BJ (cell line): Measurements from ENCODE around the gene MYO5A. TPM values are rescaled to one million over a fixed set of nuclear protein-coding genes. Genes with fewer than 3 reads are reported as not detected.

Experiments used
- CTCF ChIA-PET: fragments of 350-600 bp; formaldehyde crosslinking; extraction: SDS; loops from one replicate; lab custom pipeline; 2021; ENCODE audit warnings: antibody characterized with exemption, inconsistent platforms; lab: Yijun Ruan, JAX
- POLR2A ChIA-PET: fragments of 300-600 bp; sonication (Branson Sonifier 250); formaldehyde crosslinking; extraction: SDS; loops from one replicate; lab custom pipeline; 2021; ENCODE audit warnings: antibody characterized with exemption; lab: Charles Lee
- DNase-seq: peaks from one replicate; pipeline ENCODE4 v3.0.0-alpha.2; 2011; ENCODE audit warnings: low read depth
- H3K27me3 ChIP-seq: 2 replicates; pipeline ENCODE4 v1.6.0; 2011; ENCODE audit warnings: low read length; ENCODE audit not compliant: control insufficient read depth, insufficient read depth
- H3K36me3 ChIP-seq: 2 replicates; pipeline ENCODE4 v1.5.1; 2011; ENCODE audit warnings: low read length; ENCODE audit not compliant: control insufficient read depth, insufficient read depth
- H3K4me3 ChIP-seq: 2 replicates; pipeline ENCODE4 v1.5.1; 2011; ENCODE audit warnings: low read depth, mild to moderate bottlenecking, control low read depth, low read length
- CTCF ChIP-seq: IDR thresholded peaks from 2 replicates; pipeline ENCODE4 v1.5.1; 2011; ENCODE audit warnings: low read depth, mild to moderate bottlenecking, control low read depth, inconsistent platforms, low read length, moderate library complexity; ENCODE audit not compliant: insufficient read depth
- polyA plus RNA-seq: library from polyadenylated mRNA; depleted of rRNA; stranded (reverse); fragments of >200 nt; gene quantifications from 2 replicates; pipeline ENCODE4 v1.2.3, GENCODE V29; 2011

The MYO5A gene
- polyA plus RNA-seq, 1 experiment = 38.3 TPM

GRCh38 chr15:52334491-52335160, 194.1 kb downstream of the MYO5A start:
- H3K36me3 ChIP-seq = peaks cover under 1% of the 10 kb centered on the region; the same call in 1 of the 2 replicates
- H3K4me3 ChIP-seq = no peak overlapping the region
- H3K27me3 ChIP-seq = no peaks in the 10 kb centered on the region
- ChIA-PET CTCF (interaction anchor here (1.0 to 1.1 kb wide), 3 partner anchors 9 to 257 kb away, joined by 3 read pairs; no protein-coding TSS in a partner anchor), POLR2A (no interaction called here)
- no peak for TF ChIP-seq CTCF
- DNase-seq = no peak

DNA sequence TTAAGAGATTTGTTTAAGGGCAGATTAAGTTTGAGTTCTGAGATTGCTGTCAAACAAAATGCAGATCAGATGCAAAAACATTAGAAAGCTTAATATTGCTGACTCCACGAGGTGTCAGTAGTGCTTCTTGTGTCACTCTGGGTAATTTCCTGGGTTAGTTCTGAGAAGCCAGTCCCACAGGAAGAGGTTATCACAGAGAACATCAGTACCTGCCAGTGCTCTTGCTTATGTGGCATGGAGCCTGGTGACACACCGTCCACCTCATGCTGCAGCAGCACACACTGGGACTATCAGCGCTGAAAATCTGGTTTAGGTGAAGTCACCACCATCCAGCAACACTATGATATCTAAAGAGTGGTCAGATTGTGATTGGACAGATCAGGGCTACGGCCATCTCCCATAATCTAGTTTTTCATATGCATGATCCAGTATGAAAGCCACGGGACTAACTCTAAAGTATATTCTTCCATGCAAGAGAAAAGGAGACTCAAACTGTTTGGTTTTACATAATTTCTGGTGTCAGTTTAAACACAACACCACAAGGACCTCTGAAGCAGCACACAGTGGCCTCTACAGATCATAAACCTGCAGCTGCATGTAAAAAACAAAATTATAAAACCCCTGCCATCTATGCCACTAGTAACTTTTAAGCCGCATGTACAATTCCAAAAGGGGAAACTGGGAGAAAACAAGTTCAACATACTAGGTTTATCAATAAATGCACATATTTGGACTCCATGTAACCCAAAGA, 197.0 kb downstream of the MYO5A start:
- peak; percentile 49 for TF ChIP-seq CTCF
- Histone ChIP-seq H3K27me3 (no peaks in the 10 kb centered on the region), H3K4me3 (no peak overlapping the region), H3K36me3 (peaks cover 1% of the 10 kb centered on the region; the same call in 1 of the 2 replicates)
- CTCF ChIA-PET = interaction anchor here (0.6 to 1.7 kb wide), 11 partner anchors 8 to 1915 kb away, joined by 3 to 8 read pairs (median 3); partner anchors contain the start of gene ARPP19
- POLR2A ChIA-PET = no interaction called here
- no peak for DNase-seq

- POLR2A ChIA-PET = no interaction called here
Measured at GRCh38 chr15:52329987-52330386, 198.7 kb downstream of the MYO5A start.

DNA sequence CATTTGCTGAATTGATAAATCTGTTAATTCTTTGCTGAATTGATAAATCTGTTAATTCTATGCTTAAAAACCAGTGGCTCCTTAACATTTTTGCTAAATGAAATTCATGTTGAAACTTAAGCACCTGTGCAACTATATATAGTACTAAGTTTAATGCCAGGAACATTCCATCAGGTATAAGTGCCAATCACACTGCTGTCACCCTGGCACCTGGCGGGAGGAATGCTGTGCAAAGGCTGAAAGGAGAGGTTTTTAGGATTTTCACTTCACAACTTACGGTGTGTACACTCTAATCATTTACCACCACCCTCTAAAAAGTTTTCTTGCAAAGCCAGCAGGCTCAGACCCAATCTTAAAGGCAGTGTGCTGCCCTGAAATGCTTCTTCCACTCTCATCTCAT, 199.5 kb downstream of the MYO5A start:
- no peak overlapping the region for H3K4me3 ChIP-seq
- TF ChIP-seq CTCF = no peak
- CTCF ChIA-PET = interaction anchor here (1.6 kb wide), 1 partner anchor 12 kb away, joined by 4 read pairs; no protein-coding TSS in a partner anchor
- no peaks in the 10 kb centered on the region for H3K27me3 ChIP-seq
- peaks cover 3% of the 10 kb centered on the region for H3K36me3 ChIP-seq
- no peak for DNase-seq
- POLR2A ChIA-PET = no interaction called here

More at GRCh38 chr15:52329987-52330386, 198.7 kb downstream of the MYO5A start:
- Histone ChIP-seq H3K4me3 (no peak overlapping the region), H3K36me3 (peaks cover 3% of the 10 kb centered on the region), H3K27me3 (no peaks in the 10 kb centered on the region)
- CTCF ChIA-PET = no interaction called here
- DNase-seq = no peak
- TF ChIP-seq CTCF = no peak

GRCh38 chr15:52328680-52329079, 200.0 kb downstream of the MYO5A start:
- peaks cover 3% of the 10 kb centered on the region for H3K36me3 ChIP-seq
- no peaks in the 10 kb centered on the region for H3K27me3 ChIP-seq
- no peak for TF ChIP-seq CTCF
- no peak overlapping the region for H3K4me3 ChIP-seq
- DNase-seq = no peak
- ChIA-PET CTCF (interaction anchor here (1.2 to 1.6 kb wide), 4 partner anchors 11 to 139 kb away, joined by 3 to 5 read pairs (median 4); no protein-coding TSS in a partner anchor), POLR2A (no interaction called here)
